ENCODE measurements around the gene USP30.

USP30 gene

DNA sequence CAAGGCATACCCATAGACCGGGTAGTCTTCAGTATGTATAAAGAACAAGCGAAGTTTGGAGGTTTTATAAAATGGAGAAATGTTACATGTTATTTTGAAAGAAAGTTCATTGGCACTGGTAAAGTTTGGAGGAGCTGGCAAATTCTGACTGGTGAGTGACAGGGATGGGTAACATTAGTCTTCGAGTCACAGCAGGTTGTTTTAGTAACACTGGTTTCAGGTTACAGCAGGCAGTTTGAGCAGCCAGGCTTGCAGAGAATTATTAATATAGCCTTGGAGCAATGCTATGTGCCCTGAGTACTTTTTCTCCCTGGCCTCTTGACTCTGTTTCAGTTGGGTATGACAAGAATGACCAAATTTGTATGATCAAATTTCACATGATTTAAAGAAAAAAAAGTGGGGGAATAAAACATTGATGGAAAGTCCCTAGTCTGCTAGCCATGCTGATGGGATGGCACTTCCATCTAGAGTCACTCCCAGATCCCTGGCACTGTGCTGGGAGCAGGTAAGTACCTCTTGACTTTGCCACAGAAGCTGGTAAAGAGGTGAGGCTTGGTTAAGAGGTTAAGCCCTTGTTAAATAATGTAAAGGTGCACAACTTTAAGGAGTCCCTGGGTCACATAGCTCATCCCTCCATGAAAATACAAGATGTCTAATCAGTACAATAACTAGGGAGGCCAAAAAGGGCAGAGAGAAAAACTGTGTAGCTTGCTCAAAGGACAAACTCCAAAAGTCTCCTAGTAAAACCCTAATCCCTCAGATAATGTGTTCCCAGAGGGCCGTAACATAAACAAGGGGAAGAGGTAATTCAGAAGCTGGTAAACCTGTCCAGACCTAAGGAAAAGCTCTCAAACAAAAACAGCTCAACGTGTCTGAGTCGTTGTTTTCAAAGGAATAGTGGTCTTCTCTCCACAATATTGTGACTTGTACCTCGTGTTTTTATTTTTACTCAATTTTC lies 18.9 kb upstream of the USP30 start:
- no peak overlapping the region for H2AFZ ChIP-seq (ENCODE audit: low read length)
- no peaks in the 10 kb centered on the region for H3K9me2 ChIP-seq (replicated peaks; ENCODE audit: low read depth, low read length)
- H3K9ac ChIP-seq (ENCODE audit: low read depth, low read length, poor library complexity, severe bottlenecking), result no peak overlapping the region
- no peaks in the 10 kb centered on the region for H3K79me2 ChIP-seq (ENCODE audit: insufficient read depth, low read length)
- no peaks in the 10 kb centered on the region for H3K4me1 ChIP-seq (ENCODE audit: insufficient read depth, low read length, poor library complexity, severe bottlenecking)
- no peaks in the 10 kb centered on the region for H3K36me3 ChIP-seq (ENCODE audit: insufficient read depth, low read length)
- no peaks in the 10 kb centered on the region for H3F3A ChIP-seq (ENCODE audit: low read depth)
- peaks cover 15% of the 10 kb centered on the region; the same call in 1 of the 2 replicates for H3K9me3 ChIP-seq (ENCODE audit: insufficient read depth, low read depth, low read length)
- TF ChIP-seq, protein P1, sequence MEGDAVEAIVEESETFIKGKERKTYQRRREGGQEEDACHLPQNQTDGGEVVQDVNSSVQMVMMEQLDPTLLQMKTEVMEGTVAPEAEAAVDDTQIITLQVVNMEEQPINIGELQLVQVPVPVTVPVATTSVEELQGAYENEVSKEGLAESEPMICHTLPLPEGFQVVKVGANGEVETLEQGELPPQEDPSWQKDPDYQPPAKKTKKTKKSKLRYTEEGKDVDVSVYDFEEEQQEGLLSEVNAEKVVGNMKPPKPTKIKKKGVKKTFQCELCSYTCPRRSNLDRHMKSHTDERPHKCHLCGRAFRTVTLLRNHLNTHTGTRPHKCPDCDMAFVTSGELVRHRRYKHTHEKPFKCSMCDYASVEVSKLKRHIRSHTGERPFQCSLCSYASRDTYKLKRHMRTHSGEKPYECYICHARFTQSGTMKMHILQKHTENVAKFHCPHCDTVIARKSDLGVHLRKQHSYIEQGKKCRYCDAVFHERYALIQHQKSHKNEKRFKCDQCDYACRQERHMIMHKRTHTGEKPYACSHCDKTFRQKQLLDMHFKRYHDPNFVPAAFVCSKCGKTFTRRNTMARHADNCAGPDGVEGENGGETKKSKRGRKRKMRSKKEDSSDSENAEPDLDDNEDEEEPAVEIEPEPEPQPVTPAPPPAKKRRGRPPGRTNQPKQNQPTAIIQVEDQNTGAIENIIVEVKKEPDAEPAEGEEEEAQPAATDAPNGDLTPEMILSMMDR (conservative IDR thresholded peaks at IDR 0.05; ENCODE audit: low read length), result no peak
- no peak for TF ChIP-seq EZH2phosphoT487 (IDR thresholded peaks at IDR 0.05; ENCODE audit: borderline replicate concordance)
- no peaks in the 10 kb centered on the region for H4K20me1 ChIP-seq (ENCODE audit: insufficient read depth, low read length, poor library complexity, severe bottlenecking)
- no peak overlapping the region for H3K4me3 ChIP-seq (ENCODE audit: low read length, poor library complexity, severe bottlenecking)
- peaks cover 12% of the 10 kb centered on the region for H3K27me3 ChIP-seq (ENCODE audit: insufficient read depth, low read length, poor library complexity, severe bottlenecking)
- no peak overlapping the region for H3K4me2 ChIP-seq (ENCODE audit: low read depth, low read length, poor library complexity, severe bottlenecking)

DNA sequence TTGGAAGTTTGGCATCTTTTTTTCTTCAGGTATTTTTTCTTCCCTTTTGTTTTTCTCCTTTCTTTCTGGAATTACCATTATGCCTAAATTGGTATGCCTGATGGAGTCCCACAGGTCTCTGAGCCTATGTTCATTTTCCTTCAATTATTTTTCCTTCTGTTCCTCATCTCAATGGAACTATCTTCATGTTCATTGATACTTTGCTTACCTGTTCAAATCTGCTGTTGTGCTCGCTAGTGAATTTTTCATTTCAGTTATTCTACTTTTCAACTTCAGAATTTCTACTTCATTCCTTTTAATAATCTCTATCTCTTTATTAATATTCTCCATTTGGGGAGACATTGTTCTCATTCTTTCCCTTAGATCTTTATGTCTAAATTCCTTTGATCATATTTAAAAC lies 15.4 kb upstream of the USP30 start:
- no peaks in the 10 kb centered on the region for H3K9me2 ChIP-seq (replicated peaks; ENCODE audit: low read depth, low read length)
- no peak for TF ChIP-seq EZH2phosphoT487 (IDR thresholded peaks at IDR 0.05; ENCODE audit: borderline replicate concordance)
- TF ChIP-seq, protein P1 (conservative IDR thresholded peaks at IDR 0.05; ENCODE audit: low read length), result no peak
- H3F3A ChIP-seq (ENCODE audit: low read depth), result no peaks in the 10 kb centered on the region
- H3K9ac ChIP-seq (ENCODE audit: low read depth, low read length, poor library complexity, severe bottlenecking), result no peak overlapping the region
- no peak overlapping the region for H2AFZ ChIP-seq (ENCODE audit: low read length)
- no peaks in the 10 kb centered on the region for H3K4me1 ChIP-seq (ENCODE audit: insufficient read depth, low read length, poor library complexity, severe bottlenecking)
- peaks cover 16% of the 10 kb centered on the region; the same call in 1 of the 2 replicates for H3K9me3 ChIP-seq (ENCODE audit: insufficient read depth, low read depth, low read length)
- no peaks in the 10 kb centered on the region for H3K79me2 ChIP-seq (ENCODE audit: insufficient read depth, low read length)
- H3K4me3 ChIP-seq (ENCODE audit: low read length, poor library complexity, severe bottlenecking), result no peak overlapping the region
- no peak overlapping the region for H3K4me2 ChIP-seq (ENCODE audit: low read depth, low read length, poor library complexity, severe bottlenecking)
- H3K27me3 ChIP-seq (ENCODE audit: insufficient read depth, low read length, poor library complexity, severe bottlenecking), result peaks cover 5% of the 10 kb centered on the region
- H3K36me3 ChIP-seq (ENCODE audit: insufficient read depth, low read length), result no peaks in the 10 kb centered on the region
- no peaks in the 10 kb centered on the region for H4K20me1 ChIP-seq (ENCODE audit: insufficient read depth, low read length, poor library complexity, severe bottlenecking)

DNA sequence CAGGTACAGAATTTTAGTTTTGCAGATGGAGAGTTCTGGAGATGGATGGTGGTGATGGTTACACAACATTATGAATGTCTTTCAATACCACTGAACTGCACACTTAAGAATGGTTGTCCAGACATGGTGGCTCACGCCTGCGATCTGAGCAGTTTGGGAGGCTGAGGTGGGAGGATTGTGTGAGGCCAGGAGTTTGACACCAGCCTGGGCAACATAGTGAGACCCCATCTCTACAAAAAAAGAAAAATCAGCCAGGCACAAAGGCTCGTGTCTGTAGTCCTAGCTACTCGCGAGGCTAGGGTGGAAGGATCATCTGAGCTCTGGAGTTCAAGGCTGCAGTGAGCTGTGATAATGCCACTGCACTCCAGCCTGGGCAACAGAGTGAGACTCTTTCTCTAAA lies 8.1 kb upstream of the USP30 start:
- TF ChIP-seq, protein P1 (conservative IDR thresholded peaks at IDR 0.05; ENCODE audit: low read length), result no peak
- no peak for TF ChIP-seq EZH2phosphoT487 (IDR thresholded peaks at IDR 0.05; ENCODE audit: borderline replicate concordance)
- Histone ChIP-seq H3K27me3 (ENCODE audit: insufficient read depth, low read length, poor library complexity, severe bottlenecking) (no peaks in the 10 kb centered on the region), H3K4me2 (ENCODE audit: low read depth, low read length, poor library complexity, severe bottlenecking) (no peak overlapping the region), H3K9me2 (replicated peaks; ENCODE audit: low read depth, low read length) (no peaks in the 10 kb centered on the region), H3F3A (ENCODE audit: low read depth) (no peaks in the 10 kb centered on the region), H3K79me2 (ENCODE audit: insufficient read depth, low read length) (no peaks in the 10 kb centered on the region), H4K20me1 (ENCODE audit: insufficient read depth, low read length, poor library complexity, severe bottlenecking) (no peaks in the 10 kb centered on the region), H2AFZ (ENCODE audit: low read length) (no peak overlapping the region), H3K9me3 (ENCODE audit: insufficient read depth, low read depth, low read length) (no peaks in the 10 kb centered on the region), H3K9ac (ENCODE audit: low read depth, low read length, poor library complexity, severe bottlenecking) (no peak overlapping the region), H3K4me1 (ENCODE audit: insufficient read depth, low read length, poor library complexity, severe bottlenecking) (no peaks in the 10 kb centered on the region), H3K36me3 (ENCODE audit: insufficient read depth, low read length) (no peaks in the 10 kb centered on the region), H3K4me3 (ENCODE audit: low read length, poor library complexity, severe bottlenecking) (no peak overlapping the region)

All from Loucy (cell line).